Liver (tissue), 9 donors: ENCODE measurements around the gene IDH3B. TPM values are rescaled to one million over a fixed set of nuclear protein-coding genes. Genes with fewer than 3 reads are reported as not detected.

Experiments used
- DNase-seq: peaks from one replicate; pipeline ENCODE4 v3.0.0-alpha.2; 2017; ENCODE audit warnings: low spot score
- H3K27ac ChIP-seq, 2 donors: one replicate each; pipeline ENCODE4 v1.7.0; 2013; ENCODE audit warnings: inconsistent platforms in 2 of 2, low read length in 2 of 2, control low read depth in 1 of 2, low read depth in 1 of 2, mild to moderate bottlenecking in 1 of 2
- H3K27me3 ChIP-seq, 4 donors: one replicate each; pipeline versions ENCODE4 v1.6.1 to v1.7.0; 2013; ENCODE audit warnings: low read length in 3 of 4, inconsistent platforms in 1 of 4, mild to moderate bottlenecking in 1 of 4, moderate library complexity in 1 of 4; ENCODE audit not compliant: control insufficient read depth in 4 of 4, insufficient read depth in 4 of 4
- H3K36me3 ChIP-seq, 4 donors: one replicate each; pipeline versions ENCODE4 v1.6.1 to v1.7.0; 2013; ENCODE audit warnings: low read length in 3 of 4, mild to moderate bottlenecking in 3 of 4, low read depth in 1 of 4, moderate library complexity in 1 of 4; ENCODE audit not compliant: control insufficient read depth in 4 of 4, insufficient read depth in 3 of 4
- H3K4me1 ChIP-seq, 4 donors: one replicate each; pipeline versions ENCODE4 v1.6.1 to v1.7.0; 2013; ENCODE audit warnings: low read length in 3 of 4, mild to moderate bottlenecking in 3 of 4, moderate library complexity in 1 of 4; ENCODE audit not compliant: control insufficient read depth in 4 of 4, insufficient read depth in 4 of 4
- H3K4me3 ChIP-seq, 3 donors: one replicate each; pipeline versions ENCODE4 v1.6.1 to v1.7.0; 2013; ENCODE audit warnings: low read length in 3 of 3, control low read depth in 1 of 3, low read depth in 1 of 3, mild to moderate bottlenecking in 1 of 3
- H3K9ac ChIP-seq, 2 donors: one replicate each; pipeline ENCODE4 v1.7.0; 2013; ENCODE audit warnings: low read length in 2 of 2, mild to moderate bottlenecking in 2 of 2, moderate library complexity in 2 of 2, control low read depth in 1 of 2, low read depth in 1 of 2
- H3K9me3 ChIP-seq, 4 donors: one replicate each; pipeline versions ENCODE4 v1.6.1 to v1.7.0; 2013; ENCODE audit warnings: low read length in 3 of 4; ENCODE audit not compliant: control insufficient read depth in 4 of 4
- ATF3 ChIP-seq: IDR thresholded peaks from 2 replicates; pipeline ENCODE4 v1.6.1; 2016; ENCODE audit warnings: antibody characterized with exemption
- CTCF ChIP-seq: fragments of 150-350 bp; IDR thresholded peaks from 2 replicates; pipeline ENCODE4 v1.5.1; 2017; ENCODE audit warnings: improper control_type of control experiment, low read depth, low read length; ENCODE audit not compliant: missing input control
- EGR1 ChIP-seq, 2 donors: IDR thresholded peaks; 2 replicates each; pipeline ENCODE4 v1.6.1; 2016 to 2018; ENCODE audit warnings: antibody characterized with exemption in 2 of 2, low read depth in 2 of 2
- FOXA1 ChIP-seq: IDR thresholded peaks from 2 replicates; pipeline ENCODE4 v1.6.1; 2016; ENCODE audit warnings: antibody characterized with exemption
- FOXA2 ChIP-seq: IDR thresholded peaks from 2 replicates; pipeline ENCODE4 v1.6.1; 2016; ENCODE audit warnings: antibody characterized with exemption
- HNF4G ChIP-seq: IDR thresholded peaks from 2 replicates; pipeline ENCODE4 v1.6.1; 2016; ENCODE audit warnings: antibody characterized with exemption
- JUND ChIP-seq, 2 donors: IDR thresholded peaks; 2 replicates each; pipeline ENCODE4 v1.6.1; 2016; ENCODE audit warnings: antibody characterized with exemption in 2 of 2
- NR2F2 ChIP-seq: IDR thresholded peaks from 2 replicates; pipeline ENCODE4 v1.6.1; 2016; ENCODE audit warnings: antibody characterized with exemption
- RAD21 ChIP-seq, 2 donors: IDR thresholded peaks; 2 replicates each; pipeline ENCODE4 v1.6.1; 2016; ENCODE audit warnings: antibody characterized with exemption in 2 of 2, mild to moderate bottlenecking in 2 of 2
- REST ChIP-seq: IDR thresholded peaks from 2 replicates; pipeline ENCODE4 v1.6.1; 2016; ENCODE audit warnings: antibody characterized with exemption, mild to moderate bottlenecking
- RXRA ChIP-seq, 2 donors: IDR thresholded peaks; 2 replicates each; pipeline ENCODE4 v1.6.1; 2017 to 2018; ENCODE audit warnings: antibody characterized with exemption in 2 of 2, mild to moderate bottlenecking in 1 of 2
- SP1 ChIP-seq: IDR thresholded peaks from 2 replicates; pipeline ENCODE4 v1.6.1; 2018; ENCODE audit warnings: antibody characterized with exemption, mild to moderate bottlenecking
- YY1 ChIP-seq: IDR thresholded peaks from 2 replicates; pipeline ENCODE4 v1.6.1; 2016; ENCODE audit warnings: antibody characterized with exemption, mild to moderate bottlenecking
- WGBS: extraction: QIAGEN DNeasy Blood & Tissue Kit; methylation state at CpG from one replicate; pipeline ENCODE4 v1.1.7; 2013; 5-methylcytosine and 5-hydroxymethylcytosine counted together
- polyA plus RNA-seq, 2 donors: library from polyadenylated mRNA; stranded (reverse) in 1 of 2; unstranded in 1 of 2; fragments of 200-250 nt in 1 of 2; fragments of >200 nt in 1 of 2; fragmentation: Nextera tagmentation in 1 of 2; extraction: Ambion mirVana in 1 of 2; gene quantifications; one replicate each; pipeline versions ENCODE4 v1.2.1 to v1.2.3, GENCODE V29; 2013 to 2015
- total RNA-seq, 2 donors: library from RNA; depleted of rRNA; stranded (reverse); fragments of >200 nt; gene quantifications; one replicate each; pipeline ENCODE4 v1.2.3, GENCODE V29; 2014
- donor health status: healthy.
- donor health status: healthy.
- donor health status: healthy.
- donor health status: healthy.
- donor health status: healthy.

Gene IDH3B
- total and polyA plus RNA-seq, 4 donors = 34.3 to 68.6 (median 52.7) TPM

- WGBS = 93% methylated on average over 3 of the region's 3 CpGs
- H3K27ac ChIP-seq = no peak overlapping the region
- H3K27me3 ChIP-seq = no peaks in the 10 kb centered on the region
- H3K36me3 ChIP-seq = peaks cover 19 to 56% (median 50%) of the 10 kb centered on the region in 4 donors
- DNase-seq = no peak
- H3K4me3 ChIP-seq = no peak overlapping the region
- H3K4me1 ChIP-seq = peaks cover 3 to 23% (median 12%) of the 10 kb centered on the region in 4 donors
- no peak for TF ChIP-seq HNF4G
- TF ChIP-seq ATF3 = no peak
- TF ChIP-seq FOXA2 = no peak
- no peak for TF ChIP-seq REST
- TF ChIP-seq SP1 = no peak
- TF ChIP-seq RXRA (IDR thresholded peaks at IDR 0.05) = no peak
- no peak for TF ChIP-seq YY1
- H3K9me3 ChIP-seq = no peaks in the 10 kb centered on the region
- H3K9ac ChIP-seq = no peak overlapping the region
These were observed 9.2 kb downstream of the IDH3B start for GRCh38 chr20:2654831-2655230.

- TF ChIP-seq EGR1 (IDR thresholded peaks at IDR 0.05; ENCODE audit: low read depth in 2 of 2) (no peak), FOXA1 (no peak), CTCF (no peak), SP1 (no peak), JUND (IDR thresholded peaks at IDR 0.05) (no peak), ATF3 (no peak), NR2F2 (no peak), RAD21 (IDR thresholded peaks at IDR 0.05) (no peak), RXRA (IDR thresholded peaks at IDR 0.05) (no peak)
- Histone ChIP-seq H3K9me3 (no peaks in the 10 kb centered on the region), H3K27me3 (no peaks in the 10 kb centered on the region), H3K4me3 (no peak overlapping the region), H3K27ac (no peak overlapping the region), H3K4me1 (peaks cover 3 to 23% (median 12%) of the 10 kb centered on the region in 4 donors), H3K36me3 (peaks cover 19 to 52% (median 47%) of the 10 kb centered on the region in 4 donors), H3K9ac (no peak overlapping the region)
- WGBS = 90% methylated on average over 9 of the region's 9 CpGs
- DNase-seq = no peak
These were observed 9.6 kb downstream of the IDH3B start for GRCh38 chr20:2654384-2654822.
